VCaP (cell line): ENCODE results near the gene PSMG3.
A peak's percentile ranks its signal among the peaks of the same experiment; 100 is the strongest.

Experiments used
- H3K27ac ChIP-seq: fragments of 450-650 bp; 2 replicates; pipeline ENCODE4 v1.5.1; 2017
- CTCF ChIP-seq: fragments of 450-650 bp; conservative IDR thresholded peaks from 2 replicates; pipeline ENCODE4 v1.5.1; 2017; ENCODE audit warnings: mild to moderate bottlenecking, moderate library complexity

Gene PSMG3

GRCh38 chr7:1558841-1559625 is 10.8 kb downstream of the PSMG3 start:
- H3K27ac ChIP-seq: peak overlapping the region; percentile 88
- TF ChIP-seq CTCF: no peak

GRCh38 chr7:1558181-1558811 is 11.5 kb downstream of the PSMG3 start:
- peak overlapping the region; percentile 88 for H3K27ac ChIP-seq
- TF ChIP-seq CTCF: peak; percentile 13

- H3K27ac ChIP-seq: peak overlapping the region; percentile 88; the same call in 1 of the 2 replicates
- no peak for TF ChIP-seq CTCF
Observed at GRCh38 chr7:1557771-1558170, 12.1 kb downstream of the PSMG3 start.

GRCh38 chr7:1557006-1557405 is 12.8 kb downstream of the PSMG3 start:
- H3K27ac ChIP-seq: peak overlapping the region; percentile 88
- TF ChIP-seq CTCF: no peak

GRCh38 chr7:1555813-1556543 is 13.9 kb downstream of the PSMG3 start, which contains the start of gene TMEM184A:
TMEM184A (minus strand) TSS chr7:1556205; CDS start chr7:1555484, 721 bp downstream.
- peak; percentile 89 for TF ChIP-seq CTCF
- H3K27ac ChIP-seq: peak within 1 kb of the TSS; percentile 88

DNA sequence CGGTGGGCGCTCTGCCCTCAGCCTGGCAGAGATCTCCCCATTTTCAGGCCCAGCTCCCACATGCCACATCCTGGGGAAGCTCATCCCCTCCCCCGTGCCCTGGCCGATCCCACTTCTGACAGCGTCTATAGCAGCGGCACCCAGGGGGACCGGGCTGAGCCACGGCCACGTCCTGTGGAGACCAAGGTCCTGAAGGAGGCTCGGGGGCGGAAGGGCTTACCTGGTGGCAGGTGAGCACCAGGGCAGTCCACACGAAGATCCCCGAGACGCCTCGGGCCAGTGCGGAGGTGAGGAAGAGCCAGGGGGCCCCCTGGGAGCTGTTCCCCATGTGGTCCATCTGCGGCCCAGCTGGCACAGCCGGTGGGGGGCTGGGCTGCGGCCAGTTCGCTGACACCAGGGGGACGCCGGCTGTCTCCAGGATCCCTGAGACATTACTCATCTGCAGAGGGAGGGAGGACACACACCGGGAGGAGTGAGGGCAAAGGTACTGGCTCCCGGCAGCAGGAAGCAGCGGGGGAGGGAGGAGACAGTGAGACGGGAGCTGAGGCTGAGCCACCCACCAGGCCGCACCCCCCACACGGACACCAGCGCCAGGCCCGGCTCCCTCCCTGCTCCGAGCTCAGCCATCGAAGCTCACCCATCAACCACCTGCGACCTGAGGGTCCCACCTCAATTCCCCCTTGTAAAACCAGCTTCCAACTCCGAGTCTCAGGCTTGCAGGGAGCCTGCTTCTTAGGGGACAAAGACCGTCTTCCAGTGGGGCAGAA is 14.6 kb downstream of the PSMG3 start:
- TF ChIP-seq CTCF: no peak
- H3K27ac ChIP-seq: peak overlapping the region; percentile 88
